Measurements from ENCODE around the gene KCMF1.

The KCMF1 gene

DNA sequence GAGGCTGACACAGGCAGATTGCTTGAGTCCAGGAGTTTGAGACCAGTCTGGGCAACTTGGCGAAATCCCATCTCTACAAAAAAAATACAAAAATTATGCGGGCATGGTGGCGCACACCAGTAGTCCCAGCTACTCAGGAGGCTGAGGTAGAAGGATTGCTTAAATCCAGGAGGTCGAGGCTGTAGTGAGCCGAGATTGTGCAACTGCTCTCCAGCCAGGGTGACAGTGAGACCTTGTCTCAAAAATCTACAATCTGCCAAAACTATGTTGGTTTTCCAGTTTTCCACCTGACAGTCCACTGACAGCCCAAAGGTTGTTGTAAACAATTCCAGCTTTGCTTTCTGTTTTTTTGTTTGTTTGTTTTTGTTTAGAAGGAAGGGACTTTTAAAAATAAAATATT lies 51.3 kb downstream of the KCMF1 start:
- no peak for DNase-seq (ENCODE audit: low read depth, low spot score)

DNA sequence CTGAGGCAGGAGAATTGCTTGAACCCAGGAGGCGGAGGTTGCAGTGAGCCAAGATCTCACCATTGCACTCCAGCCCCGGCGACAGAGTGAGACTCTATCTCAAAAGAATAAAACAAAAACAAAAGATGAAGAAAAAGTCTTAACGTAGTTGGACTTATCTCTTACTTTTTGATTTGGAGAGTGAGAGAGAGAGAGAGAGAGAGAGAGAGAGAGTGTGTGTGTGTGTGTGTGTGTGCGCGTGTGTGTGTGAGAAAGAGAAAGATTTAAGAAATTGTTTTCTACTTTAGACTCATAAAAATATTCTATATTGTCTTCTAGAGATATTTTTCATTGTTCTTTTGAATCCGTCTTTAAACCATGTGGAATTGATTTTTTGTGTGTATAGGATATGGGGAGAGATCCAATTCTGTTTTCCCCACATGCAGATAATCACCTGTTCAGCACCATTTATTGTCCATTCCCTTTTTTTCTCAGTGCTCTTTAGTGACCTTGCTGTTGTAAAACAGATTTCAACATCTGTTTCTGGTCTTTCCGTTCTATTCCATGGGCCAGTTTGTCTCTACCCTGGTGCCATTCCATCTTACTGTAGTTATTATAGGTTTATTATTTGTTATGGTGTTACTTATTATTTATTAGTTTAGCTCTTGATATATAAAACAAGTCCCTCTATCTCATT lies 53.5 kb downstream of the KCMF1 start:
- DNase-seq (ENCODE audit: low read depth, low spot score), result no peak

DNA sequence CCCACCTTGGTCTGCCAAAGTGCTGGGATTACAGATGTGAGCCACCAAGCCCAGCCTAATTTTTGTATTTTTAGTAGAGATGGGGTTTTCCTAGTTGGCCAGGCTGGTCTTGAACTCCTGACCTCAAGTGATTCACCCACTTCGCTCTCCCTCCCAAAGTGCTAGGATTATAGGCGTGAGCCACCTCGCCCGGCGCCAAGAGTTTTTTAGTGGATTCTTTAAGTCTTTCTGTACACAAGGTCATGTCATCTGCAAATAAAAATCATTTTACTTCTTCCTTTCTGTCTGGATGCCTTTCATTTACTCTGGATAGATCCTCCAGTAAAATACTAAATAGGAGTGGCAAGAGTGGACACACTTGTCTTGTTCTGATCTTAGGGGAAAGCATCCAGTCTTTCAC lies 61.7 kb downstream of the KCMF1 start:
- no peak for DNase-seq (ENCODE audit: low read depth, low spot score)

DNA sequence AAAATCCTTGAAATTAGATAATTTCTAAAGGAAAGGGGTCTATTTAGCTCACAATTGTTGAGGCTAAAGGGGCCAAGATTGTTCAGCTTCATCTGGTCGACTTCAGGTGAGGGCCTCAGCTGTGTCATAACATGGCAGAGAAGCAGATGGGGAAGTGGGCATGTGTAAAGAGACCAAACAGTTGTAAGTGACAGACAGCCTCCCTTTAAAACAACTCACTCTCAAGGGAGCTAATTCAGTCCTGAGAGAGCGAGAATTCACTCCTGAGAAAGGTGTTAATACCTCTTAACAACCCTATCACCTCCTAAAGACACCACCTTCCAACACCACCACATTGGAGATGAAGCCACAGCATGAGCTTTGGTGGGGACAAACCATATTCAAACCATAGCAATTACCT lies 62.4 kb downstream of the KCMF1 start:
- no peak for DNase-seq (ENCODE audit: low read depth, low spot score)

DNA sequence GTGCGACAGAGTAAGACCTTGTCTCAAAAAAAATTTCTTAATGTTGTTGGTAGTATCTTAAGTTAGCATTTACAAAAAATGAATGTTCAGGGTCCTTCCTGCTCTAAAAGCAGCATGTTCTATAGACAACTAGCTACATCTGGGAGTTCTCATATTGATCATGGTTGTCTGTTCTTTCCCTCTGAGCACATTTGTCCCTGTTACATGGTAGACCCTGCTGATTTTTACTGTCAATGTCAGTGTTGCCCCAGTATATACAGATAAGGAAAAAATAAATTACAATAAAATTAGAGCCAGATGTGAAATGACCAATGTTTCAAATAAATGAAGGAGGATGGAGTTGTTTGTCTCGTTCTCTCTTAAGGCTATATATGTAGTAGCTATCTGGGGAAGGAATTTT lies 63.2 kb downstream of the KCMF1 start:
- DNase-seq (ENCODE audit: low read depth, low spot score), result no peak

DNA sequence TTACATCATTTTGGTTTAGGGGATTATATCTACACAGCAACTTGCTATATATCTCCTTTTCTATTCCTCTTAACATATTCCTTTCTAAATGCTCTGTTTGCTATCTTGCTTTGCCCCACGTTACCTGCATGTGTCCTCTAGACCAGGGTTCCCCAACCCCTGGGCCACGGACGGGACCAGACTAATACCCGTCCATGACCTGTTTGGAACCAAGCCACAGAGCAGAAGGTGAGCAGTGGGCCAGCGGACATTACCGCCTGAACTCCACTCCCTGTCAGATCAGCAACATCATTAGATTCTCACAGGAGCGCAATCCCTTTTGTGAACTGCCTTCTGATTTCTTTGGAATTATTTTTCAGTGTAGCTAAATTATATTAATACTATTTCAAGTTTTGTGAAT lies 66.7 kb downstream of the KCMF1 start:
- DNase-seq (ENCODE audit: low read depth, low spot score), result no peak

DNA sequence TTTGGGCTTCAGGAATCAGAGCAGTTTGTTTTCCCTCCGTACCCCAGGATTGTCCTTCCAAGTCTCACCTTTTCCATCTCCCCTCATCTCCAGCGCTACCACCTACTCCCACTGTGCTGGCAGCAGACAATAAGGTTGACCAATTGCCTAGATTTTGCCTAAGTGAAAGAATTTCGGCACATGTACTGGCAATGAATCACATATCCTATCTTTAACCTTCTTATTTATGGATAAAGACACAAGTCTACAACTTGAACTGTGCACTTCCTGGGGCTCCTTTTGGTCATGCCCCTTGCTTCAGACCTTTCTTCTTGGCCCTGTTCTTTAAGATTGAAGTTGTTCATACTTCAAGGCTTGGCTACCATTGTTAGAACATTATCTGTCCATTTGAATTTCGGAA lies 71.4 kb downstream of the KCMF1 start:
- DNase-seq (ENCODE audit: low read depth, low spot score), result no peak

DNA sequence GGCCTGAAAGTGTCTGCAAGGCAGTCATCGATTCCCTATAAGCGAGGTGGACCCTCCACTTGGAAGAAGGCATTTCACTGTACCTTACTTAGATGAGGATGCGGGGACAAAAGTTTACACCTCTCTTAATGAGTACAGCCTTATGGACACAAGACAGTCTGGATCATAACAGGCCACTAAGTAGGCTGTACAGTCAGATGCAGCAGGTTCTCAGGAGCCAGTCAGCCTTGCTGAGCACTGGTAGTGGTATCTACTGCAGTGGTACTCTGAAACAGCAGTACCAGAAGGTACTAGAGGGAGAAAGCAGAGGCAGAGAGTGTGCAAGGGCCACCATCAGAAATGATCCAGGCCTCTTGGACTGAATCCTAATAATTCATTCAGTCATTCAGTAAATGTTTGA lies 77.6 kb downstream of the KCMF1 start:
- DNase-seq (ENCODE audit: low read depth, low spot score), result no peak

DNA sequence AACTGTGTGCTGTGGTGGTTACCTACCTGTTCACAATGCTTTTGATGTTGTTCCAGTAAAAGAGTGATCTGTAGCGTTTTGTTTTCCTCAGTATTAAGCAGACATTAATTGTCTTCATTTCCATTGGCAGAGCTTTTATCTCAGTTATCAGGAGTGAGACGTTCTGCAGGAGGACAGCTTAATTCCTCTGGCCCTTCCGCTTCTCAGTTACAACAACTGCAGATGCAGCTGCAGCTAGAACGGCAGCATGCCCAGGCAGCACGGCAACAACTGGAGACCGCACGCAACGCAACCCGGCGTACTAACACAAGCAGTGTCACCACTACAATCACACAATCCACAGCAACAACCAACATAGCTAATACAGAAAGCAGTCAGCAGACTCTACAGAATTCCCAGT lies 78.3 kb downstream of the KCMF1 start:
- no peak for DNase-seq (ENCODE audit: low read depth, low spot score)

DNA sequence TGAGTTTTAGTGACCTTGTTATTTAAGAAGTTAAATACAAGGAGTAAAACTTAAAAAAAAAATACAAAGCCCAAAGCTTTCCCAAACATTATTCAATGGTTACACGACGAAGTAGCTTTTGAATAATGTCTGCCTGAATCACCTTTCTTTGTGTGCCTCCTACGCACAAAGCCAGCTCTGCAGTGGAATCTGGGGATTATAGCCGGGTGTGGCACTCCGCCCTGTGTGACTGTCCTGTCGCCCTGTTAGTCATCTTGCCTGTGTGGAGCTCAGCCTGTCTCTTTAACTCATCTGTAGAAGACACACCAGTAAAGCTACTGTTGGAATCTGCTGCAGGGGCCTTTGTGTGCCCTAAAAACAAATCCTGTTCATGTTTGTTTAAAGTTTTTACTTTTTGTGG lies 82.8 kb downstream of the KCMF1 start:
- no peak for DNase-seq (ENCODE audit: low read depth, low spot score)

DNA sequence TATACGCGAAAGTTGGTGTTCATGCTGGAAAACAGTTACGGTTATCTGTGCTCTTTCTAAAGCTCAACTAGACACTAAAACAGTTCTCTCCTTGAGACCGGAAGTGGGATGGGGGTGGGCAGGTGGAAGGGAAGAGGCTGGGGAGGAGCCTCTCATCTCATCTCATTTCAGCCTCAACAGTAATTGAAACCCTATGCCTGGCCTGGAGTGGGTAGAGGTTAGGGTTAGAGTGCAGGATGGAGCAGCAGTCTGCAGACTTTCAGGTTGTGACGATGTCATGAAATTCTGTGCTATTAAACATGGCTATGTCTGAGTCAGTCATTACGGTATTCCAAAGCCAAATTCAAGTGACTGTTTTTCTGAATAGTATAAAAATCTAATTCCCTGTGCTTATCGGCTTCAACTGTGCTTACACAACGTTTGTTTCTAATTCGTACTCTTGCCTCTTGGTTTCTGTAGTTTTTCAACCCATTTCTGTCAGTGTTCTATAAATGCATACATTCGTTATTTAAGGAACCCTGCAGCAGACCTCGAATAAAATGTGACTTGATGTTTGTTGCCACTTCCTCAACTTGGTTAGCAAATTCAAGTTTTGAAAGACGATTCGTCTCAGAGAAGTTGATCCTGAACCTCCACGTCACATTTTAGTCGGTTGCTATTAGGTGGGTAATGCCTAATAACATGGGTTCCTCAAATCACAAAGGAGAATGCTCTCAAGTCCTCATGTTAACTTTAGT lies 86.4 kb downstream of the KCMF1 start:
- no peak for DNase-seq (ENCODE audit: low read depth, low spot score)

DNA sequence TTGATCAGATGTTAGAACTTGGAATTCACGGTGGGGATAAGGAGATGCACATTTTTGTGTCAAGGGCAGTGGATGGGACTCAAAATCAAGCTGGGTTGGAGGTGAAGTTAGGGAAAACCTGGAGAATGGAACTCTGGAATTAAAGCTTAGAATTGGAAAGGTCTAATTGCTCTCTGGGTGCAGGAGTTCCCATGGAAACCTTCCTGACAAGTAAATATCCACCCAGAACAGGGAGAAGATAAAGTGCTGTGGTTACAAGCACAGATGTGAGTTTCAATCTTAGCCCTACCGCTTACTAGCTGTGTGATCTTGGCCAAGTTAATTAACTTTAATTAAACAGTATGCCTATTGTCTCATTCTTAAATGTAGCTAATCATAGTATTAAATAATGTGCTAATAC lies 90.9 kb downstream of the KCMF1 start:
- DNase-seq (ENCODE audit: low read depth, low spot score), result no peak

DNA sequence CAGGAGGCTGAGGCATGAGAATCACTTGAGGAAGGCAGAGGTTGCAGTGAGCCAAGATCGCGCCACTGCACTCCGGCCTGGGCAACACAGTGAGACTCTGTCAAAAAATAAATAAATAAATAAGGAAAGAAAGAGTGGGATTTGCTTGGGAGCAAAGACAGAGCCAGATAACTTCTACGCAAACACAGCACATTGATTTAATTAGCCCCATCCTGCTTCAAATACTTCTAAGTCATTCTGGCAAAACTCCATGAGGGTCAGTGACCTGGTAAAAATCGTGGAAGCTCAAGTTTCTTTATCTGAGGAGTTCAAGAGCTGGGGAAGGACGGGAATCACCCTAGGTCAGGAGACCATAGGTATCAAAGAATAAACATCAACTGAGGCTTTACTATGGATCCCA lies 91.6 kb downstream of the KCMF1 start:
- no peak for DNase-seq (ENCODE audit: low read depth, low spot score)

DNA sequence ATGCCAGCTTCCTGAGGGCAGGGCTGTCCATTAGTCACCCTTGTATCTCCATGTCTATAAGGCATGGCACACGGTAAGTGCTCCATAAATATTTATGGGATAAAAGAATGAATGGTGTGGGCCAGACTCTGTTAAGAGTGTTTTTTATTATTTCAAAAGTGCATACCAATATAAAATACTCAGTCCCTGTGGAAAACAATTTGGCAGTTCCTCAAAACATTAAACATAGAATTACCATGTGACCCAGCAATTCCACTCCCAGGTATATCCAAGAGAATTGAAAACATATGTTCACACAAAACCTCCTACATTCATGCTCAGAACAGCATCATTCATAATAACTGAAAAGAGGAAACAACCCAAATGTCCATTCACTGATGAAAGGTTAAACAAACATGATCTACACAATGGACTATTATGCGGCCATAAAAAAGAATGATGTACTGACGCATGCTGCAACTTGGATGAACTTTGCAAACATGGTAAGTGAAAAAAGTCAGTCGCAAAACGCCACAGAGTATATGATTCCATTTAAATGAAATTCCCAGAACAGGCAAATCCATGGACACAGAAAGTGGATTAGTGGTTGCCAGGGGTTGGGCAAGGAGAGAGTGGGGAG lies 93.1 kb downstream of the KCMF1 start:
- DNase-seq (ENCODE audit: low read depth, low spot score), result no peak

DNA sequence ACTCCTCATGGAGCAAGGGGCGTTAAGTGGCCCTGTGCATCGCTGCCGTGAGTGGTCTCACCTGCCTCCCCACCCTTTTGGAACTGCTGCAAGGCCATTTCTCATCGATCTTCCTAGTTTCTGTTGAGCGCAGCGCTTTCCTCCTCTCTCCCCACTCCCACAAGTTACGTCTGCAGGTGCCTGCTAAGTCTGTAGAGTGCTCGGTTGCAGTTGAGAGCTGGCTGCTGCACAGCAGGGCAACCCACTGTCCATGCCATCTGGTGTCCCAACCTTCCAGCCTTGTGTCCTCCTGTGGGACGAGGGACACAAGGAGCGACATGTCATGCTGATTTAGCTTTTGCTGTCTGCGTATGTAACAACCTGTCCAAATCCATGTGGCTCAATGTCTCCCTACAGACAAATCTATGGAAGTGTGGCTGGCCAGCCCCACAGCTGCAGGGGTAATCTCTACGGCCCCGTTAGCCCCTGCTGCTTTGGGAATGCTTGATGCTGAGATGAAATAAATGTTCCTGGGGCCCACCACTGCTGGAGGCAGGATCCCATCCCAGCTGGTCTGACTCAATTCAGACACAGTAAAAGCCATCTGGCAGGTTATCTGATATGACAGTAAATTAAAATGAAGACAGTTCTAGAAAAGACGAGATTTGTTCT lies 94.1 kb downstream of the KCMF1 start:
- no peak for DNase-seq (ENCODE audit: low read depth, low spot score)

DNA sequence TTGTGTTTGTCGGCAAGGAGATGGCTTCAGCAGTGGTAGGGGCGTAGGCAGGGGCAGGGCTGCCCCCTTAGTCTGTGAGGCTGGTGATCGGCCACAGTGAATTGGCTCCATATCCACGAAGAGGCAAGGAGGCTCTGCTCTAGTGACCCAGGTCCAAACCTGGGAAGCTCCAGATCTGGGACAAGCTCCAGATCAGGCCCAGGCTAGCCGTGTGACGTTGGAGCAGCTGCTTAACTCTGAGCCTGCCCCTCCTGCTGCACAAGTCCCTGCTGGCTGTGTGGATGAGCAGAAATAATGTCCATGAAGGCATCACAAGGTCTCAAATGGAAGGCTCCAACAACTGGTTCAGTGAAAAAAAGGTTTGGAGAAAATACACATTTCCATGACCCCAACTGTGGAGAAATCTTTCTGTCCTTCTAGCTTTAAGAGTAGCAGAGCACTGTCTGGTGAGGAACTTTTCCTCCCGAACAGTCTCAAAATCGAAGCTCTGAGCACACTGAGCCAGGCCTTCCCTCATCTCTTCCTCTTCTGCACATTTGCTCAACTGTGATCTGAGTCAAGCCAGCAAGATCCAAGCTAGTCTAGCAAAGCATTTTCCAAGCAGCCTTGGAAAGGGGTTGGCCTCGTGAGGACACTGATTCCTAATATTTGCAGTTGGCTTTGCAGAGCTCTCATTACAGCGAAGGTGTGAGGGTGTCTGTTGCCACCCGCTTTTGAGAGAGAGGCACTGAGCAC lies 95.2 kb downstream of the KCMF1 start:
- no peak for DNase-seq (ENCODE audit: low read depth, low spot score)

DNA sequence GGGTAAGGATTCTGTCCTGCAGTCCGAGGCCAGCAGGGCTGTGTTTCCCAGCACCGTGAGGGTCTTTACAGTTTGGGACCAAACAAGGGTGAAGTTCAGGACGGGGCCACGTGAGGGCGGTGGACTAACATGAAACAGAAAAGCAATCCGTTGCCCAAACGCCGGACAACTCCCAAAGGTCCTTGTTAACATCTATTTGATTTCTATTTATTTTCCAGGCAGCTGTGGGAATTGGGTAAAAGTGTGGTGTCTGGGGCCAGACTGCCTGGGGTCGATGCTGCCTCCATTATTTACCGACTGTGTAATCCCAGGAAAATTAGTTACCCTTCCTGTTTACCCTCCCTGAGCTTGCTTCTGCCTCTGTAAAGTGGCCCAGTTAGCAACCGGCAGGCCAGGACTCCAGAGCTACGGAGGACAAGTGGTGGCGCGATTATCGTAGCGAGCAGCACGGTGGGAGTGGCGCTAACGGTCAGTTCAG lies 96.0 kb downstream of the KCMF1 start:
- peak; percentile 73 for DNase-seq (ENCODE audit: low read depth, low spot score)

DNA sequence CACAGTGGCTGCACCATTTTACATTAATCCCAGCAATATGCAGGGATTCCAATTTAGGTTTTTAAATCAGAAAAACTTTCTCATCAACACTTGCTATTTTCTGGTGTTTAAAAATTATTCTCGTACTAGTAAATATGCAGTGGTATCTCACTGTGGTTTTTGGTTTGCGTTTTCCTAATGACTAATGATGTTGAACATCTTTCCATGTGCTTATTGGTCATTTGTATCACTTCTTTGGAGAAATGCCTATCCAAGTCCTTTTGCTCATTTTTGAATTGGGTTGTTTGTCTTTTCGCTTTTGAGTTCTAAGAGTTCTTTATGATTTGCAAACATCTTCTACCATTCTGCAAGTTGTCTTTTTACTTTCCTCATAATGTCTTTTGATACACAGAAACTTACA lies 100.1 kb downstream of the KCMF1 start:
- DNase-seq (ENCODE audit: low read depth, low spot score), result no peak

DNA sequence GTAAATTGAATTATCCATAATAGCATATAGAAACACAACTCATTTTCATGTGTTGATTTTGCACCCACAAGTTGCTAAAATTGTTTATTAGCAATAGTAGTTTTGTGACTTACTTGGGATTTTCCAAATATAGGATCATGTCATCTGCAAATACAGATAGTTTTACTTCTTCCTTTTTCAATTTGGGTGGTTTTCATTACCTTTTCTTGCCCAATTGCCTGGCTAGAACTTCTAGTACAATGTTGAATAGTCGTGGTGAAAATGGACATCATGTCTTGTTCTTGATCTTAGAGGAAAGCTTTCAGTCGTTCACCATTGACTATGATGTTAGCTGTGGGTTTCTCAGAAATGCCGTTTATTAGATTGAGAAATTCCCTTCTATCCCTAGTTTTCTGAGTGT lies 102.1 kb downstream of the KCMF1 start:
- DNase-seq (ENCODE audit: low read depth, low spot score), result no peak

DNA sequence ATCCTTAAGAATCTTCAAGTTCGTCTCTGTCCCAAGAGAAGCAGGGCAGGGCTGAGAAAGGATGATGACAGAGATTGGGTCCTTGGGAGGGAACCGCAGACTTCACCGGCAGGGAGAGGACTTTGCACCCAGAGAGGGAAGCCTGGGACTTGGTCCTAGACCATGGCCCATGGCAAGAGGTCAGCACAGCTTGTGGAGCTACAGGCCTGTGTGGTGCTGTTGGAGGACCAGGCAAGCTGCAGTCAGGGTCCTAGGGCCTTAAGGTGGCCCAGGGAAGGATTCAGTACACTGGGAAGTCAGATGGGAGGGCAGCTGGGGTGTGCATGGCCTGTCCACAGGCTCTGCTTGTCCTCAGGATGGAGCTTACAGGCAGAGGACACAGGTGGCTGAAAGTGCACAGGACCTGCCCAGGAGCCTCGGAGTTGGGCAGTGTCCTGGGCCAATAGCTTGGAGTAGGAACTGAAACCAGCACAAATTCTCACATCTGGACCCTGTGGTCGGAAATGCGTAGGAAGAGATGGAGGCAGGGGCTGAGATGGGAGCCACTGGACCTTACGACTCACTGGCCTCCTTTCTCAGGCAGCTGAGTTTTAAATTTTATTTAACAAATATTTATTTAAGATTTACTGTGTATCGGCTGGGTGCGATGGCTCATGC lies 105.8 kb downstream of the KCMF1 start:
- no peak for DNase-seq (ENCODE audit: low read depth, low spot score)

DNA sequence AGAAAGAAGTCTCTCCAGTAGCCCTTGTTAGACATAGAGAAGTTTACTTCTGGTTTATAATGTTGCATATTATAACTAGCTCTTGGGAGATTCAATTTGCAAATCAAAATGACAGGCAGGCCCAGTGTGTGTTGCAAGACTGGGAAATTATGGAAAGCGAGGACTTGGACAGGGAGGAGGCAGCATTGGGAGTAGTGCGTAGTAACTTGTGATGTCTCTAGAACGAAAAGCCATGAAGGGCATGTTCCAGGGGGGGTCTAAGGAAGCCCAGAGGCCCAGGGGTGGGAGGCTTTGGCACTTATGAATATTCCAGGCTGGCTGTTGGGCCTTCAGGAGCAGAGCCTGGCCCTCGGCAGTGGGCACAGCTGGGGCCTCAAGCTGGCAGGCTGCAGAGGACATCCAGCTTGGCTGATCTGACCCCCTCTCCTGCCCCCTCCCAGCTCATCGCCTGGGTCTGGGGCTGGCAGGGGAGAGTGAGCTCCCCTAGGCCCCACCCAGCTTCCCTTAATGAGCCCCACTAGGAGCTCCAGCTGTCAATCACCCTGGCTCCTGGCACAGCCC lies 107.0 kb downstream of the KCMF1 start:
- no peak for DNase-seq (ENCODE audit: low read depth, low spot score)

Measured in smooth muscle cell of the brain vasculature (primary cell).